MM.1S (cell line): ENCODE measurements around the gene STK16.
"Not testable (repeated sequence)": the region's sequence is repeated elsewhere in the genome, so short reads cannot be mapped to it uniquely, and the experiment has no call there.

ENCODE experiments used
- DNase-seq: peaks from one replicate; pipeline ENCODE4 v3.0.0-alpha.2; 2015
- H2AFZ ChIP-seq: fragments of 300-600 bp; sonication (generic); 2 replicates; pipeline ENCODE4 v1.6.0; 2016; ENCODE audit warnings: antibody characterized with exemption, low read length
- H3F3A ChIP-seq: fragments of 300-600 bp; sonication (generic); 2 replicates; pipeline ENCODE4 v1.6.1; 2016; ENCODE audit warnings: mild to moderate bottlenecking, antibody characterized with exemption, low read length, moderate library complexity, mixed read lengths; ENCODE audit not compliant: insufficient read depth
- H3K27ac ChIP-seq: fragments of 300-600 bp; sonication (generic); 2 replicates; pipeline ENCODE4 v1.5.1; 2016; ENCODE audit warnings: mild to moderate bottlenecking, low read length
- H3K27me3 ChIP-seq: fragments of 300-600 bp; sonication (generic); replicated peaks from 2 replicates; pipeline ENCODE4 v1.6.0; 2016; ENCODE audit warnings: low read length; ENCODE audit not compliant: insufficient read depth
- H3K36me3 ChIP-seq: fragments of 300-600 bp; sonication (generic); replicated peaks from 2 replicates; pipeline ENCODE4 v1.6.1; 2016; ENCODE audit warnings: mild to moderate bottlenecking, low read length, mixed read lengths; ENCODE audit not compliant: insufficient read depth
- H3K4me1 ChIP-seq: fragments of 300-600 bp; sonication (generic); 2 replicates; pipeline ENCODE4 v1.6.1; 2016; ENCODE audit warnings: low read length, mixed read lengths
- H3K4me2 ChIP-seq: fragments of 300-600 bp; sonication (generic); 2 replicates; pipeline ENCODE4 v1.6.0; 2016; ENCODE audit warnings: low read depth, low read length
- H3K4me3 ChIP-seq: fragments of 300-600 bp; sonication (generic); 2 replicates; pipeline ENCODE4 v1.5.1; 2016; ENCODE audit warnings: low read length, mixed read lengths
- H3K79me2 ChIP-seq: fragments of 300-600 bp; sonication (generic); 2 replicates; pipeline ENCODE4 v1.6.1; 2016; ENCODE audit warnings: mixed run types, low read length, mixed read lengths
- H3K9ac ChIP-seq: fragments of 300-600 bp; sonication (generic); 2 replicates; pipeline ENCODE4 v1.6.1; 2016; ENCODE audit warnings: low read length, mixed read lengths
- H3K9me2 ChIP-seq: fragments of 300-600 bp; sonication (generic); replicated peaks from 2 replicates; pipeline ENCODE4 v1.6.1; 2016; ENCODE audit warnings: mild to moderate bottlenecking, low read length, mixed read lengths; ENCODE audit not compliant: insufficient read depth
- H3K9me3 ChIP-seq: fragments of 300-600 bp; sonication (generic); replicated peaks from 2 replicates; pipeline ENCODE4 v1.6.1; 2016; ENCODE audit warnings: mild to moderate bottlenecking, low read length, mixed read lengths; ENCODE audit not compliant: insufficient read depth
- H4K20me1 ChIP-seq: fragments of 300-600 bp; sonication (generic); 2 replicates; pipeline ENCODE4 v1.6.1; 2016; ENCODE audit warnings: mild to moderate bottlenecking, low read length, moderate library complexity, mixed read lengths; ENCODE audit not compliant: insufficient read depth
- CTCF ChIP-seq: fragments of 300-600 bp; sonication (generic); IDR thresholded peaks from 2 replicates; pipeline ENCODE4 v1.5.1; 2016; ENCODE audit warnings: antibody characterized with exemption, low read length, mixed read lengths
- EZH2 ChIP-seq: fragments of 300-600 bp; sonication (generic); optimal IDR thresholded peaks from 2 replicates; pipeline ENCODE3; 2017; ENCODE audit warnings: low read depth, mild to moderate bottlenecking, antibody characterized with exemption, low read length, mixed read lengths
- EZH2phosphoT487 ChIP-seq: fragments of 300-600 bp; sonication (generic); IDR thresholded peaks from 2 replicates; pipeline ENCODE4 v1.6.1; 2018; ENCODE audit warnings: antibody characterized with exemption, low read length

The STK16 gene

GRCh38 chr2:219199470-219200211 is 45.6 kb upstream of the STK16 start:
- no peaks in the 10 kb centered on the region for H3K9me2 ChIP-seq
- no peak for DNase-seq
- no peak overlapping the region for H2AFZ ChIP-seq
- H3K4me1 ChIP-seq, result no peaks in the 10 kb centered on the region
- H3K79me2 ChIP-seq, result no peaks in the 10 kb centered on the region
- no peak overlapping the region for H3K4me2 ChIP-seq
- TF ChIP-seq EZH2 (no peak), EZH2phosphoT487 (no peak), CTCF (no peak)
- H3K36me3 ChIP-seq, result no peaks in the 10 kb centered on the region
- no peak overlapping the region for H3K4me3 ChIP-seq
- H4K20me1 ChIP-seq, result no peaks in the 10 kb centered on the region
- H3K9me3 ChIP-seq, result no peaks in the 10 kb centered on the region
- H3F3A ChIP-seq, result no peaks in the 10 kb centered on the region
- no peaks in the 10 kb centered on the region for H3K27me3 ChIP-seq
- H3K27ac ChIP-seq, result no peak overlapping the region
- H3K9ac ChIP-seq, result no peak overlapping the region

- not testable (repeated sequence) for H3K79me2 ChIP-seq, H3F3A ChIP-seq, DNase-seq, H2AFZ ChIP-seq, H3K9ac ChIP-seq, H3K9me3 ChIP-seq, H3K4me2 ChIP-seq, H4K20me1 ChIP-seq, H3K4me3 ChIP-seq, H3K4me1 ChIP-seq, H3K27ac ChIP-seq, H3K9me2 ChIP-seq, H3K27me3 ChIP-seq, H3K36me3 ChIP-seq
These were observed 44.6 kb upstream of the STK16 start for GRCh38 chr2:219200502-219201326.

- not testable (repeated sequence) for H3F3A ChIP-seq, H4K20me1 ChIP-seq, H3K9ac ChIP-seq, H3K9me3 ChIP-seq, H3K27me3 ChIP-seq, H3K4me1 ChIP-seq, H3K79me2 ChIP-seq, H3K4me2 ChIP-seq, H3K9me2 ChIP-seq, H3K4me3 ChIP-seq, H3K27ac ChIP-seq, H2AFZ ChIP-seq, DNase-seq, H3K36me3 ChIP-seq
These were observed 43.9 kb upstream of the STK16 start for GRCh38 chr2:219201331-219201730.

GRCh38 chr2:219204425-219205164 is 40.7 kb upstream of the STK16 start:
- Histone ChIP-seq H3K9me3 (no peaks in the 10 kb centered on the region), H3K36me3 (no peaks in the 10 kb centered on the region), H3K27me3 (no peaks in the 10 kb centered on the region), H3K79me2 (peaks cover 12% of the 10 kb centered on the region; the same call in 1 of the 2 replicates), H3K4me2 (no peak overlapping the region), H4K20me1 (no peaks in the 10 kb centered on the region), H3K4me3 (no peak overlapping the region), H3K4me1 (peaks cover 10% of the 10 kb centered on the region; the same call in 1 of the 2 replicates), H3K9ac (no peak overlapping the region), H3K9me2 (no peaks in the 10 kb centered on the region), H2AFZ (no peak overlapping the region), H3F3A (peaks cover 13% of the 10 kb centered on the region), H3K27ac (no peak overlapping the region)
- TF ChIP-seq EZH2, result no peak
- no peak for TF ChIP-seq CTCF
- TF ChIP-seq EZH2phosphoT487, result no peak
- no peak for DNase-seq
